ENCODE results near the gene TICAM2. TPM values are rescaled to one million over a fixed set of nuclear protein-coding genes. Genes with fewer than 3 reads are reported as not detected.

TICAM2 gene
- total RNA-seq, 1 donor from 2014 or later: 1.2 TPM

DNA sequence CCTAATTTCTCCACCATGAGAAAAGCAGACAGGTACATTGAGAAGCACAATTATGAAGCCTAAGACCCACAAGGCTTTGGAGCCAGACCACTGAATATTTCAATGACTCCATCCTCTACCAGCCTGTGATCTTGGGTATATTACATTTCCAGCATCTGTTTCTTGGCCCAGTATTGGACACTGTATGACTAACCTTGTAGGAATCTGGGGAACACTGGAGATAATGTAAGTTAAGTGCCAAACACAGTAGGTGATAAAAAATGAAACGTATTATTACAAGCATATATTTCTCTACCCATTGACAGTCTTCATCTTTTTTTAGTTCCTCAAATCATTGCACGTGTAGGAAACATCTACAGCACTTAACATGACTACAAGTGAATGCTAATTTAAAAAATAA is 29.1 kb downstream of the TICAM2 start:
- peak; percentile 69 for DNase-seq (ENCODE audit: low read depth)

DNA sequence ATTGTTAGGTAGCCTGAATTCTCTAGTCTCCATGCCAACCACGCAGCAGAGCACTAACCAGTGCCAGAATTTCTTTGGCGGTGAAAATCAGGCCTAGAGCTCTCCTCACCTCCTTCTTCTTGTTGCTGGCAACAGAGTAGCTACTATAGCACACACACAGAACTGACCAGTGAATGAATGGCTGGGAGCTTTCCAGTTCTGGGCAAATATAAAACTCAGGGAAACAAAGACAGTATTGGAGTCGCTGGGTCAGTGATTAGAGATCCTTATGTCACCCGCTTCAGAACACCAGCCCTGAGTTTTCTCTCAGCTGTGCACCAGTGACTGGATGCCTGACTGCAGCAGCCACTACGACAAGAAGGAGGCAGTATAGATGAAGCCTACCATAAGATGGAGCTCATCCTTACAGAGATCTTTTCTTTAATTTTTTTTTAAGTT is 30.8 kb downstream of the TICAM2 start:
- DNase-seq (ENCODE audit: low read depth): no peak

DNA sequence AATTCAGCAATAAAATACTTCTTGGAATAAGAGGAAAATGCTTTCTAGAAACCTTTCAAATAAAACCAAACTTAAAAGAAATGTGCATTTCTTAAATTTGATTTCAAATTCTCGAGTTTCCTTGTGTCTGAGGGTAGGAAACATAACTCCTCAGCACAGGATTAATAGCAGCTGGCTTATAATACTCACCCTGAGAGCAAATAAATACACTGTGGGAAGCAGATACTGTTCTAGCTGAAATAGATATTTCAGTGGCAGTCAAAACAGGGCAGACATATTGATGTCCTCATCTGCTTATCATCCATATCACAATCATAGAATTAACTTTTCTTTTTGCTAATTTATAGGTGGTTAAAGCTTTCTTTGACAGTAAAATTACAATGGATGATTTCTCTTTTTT is 33.6 kb downstream of the TICAM2 start:
- DNase-seq (ENCODE audit: low read depth): peak; percentile 49

DNA sequence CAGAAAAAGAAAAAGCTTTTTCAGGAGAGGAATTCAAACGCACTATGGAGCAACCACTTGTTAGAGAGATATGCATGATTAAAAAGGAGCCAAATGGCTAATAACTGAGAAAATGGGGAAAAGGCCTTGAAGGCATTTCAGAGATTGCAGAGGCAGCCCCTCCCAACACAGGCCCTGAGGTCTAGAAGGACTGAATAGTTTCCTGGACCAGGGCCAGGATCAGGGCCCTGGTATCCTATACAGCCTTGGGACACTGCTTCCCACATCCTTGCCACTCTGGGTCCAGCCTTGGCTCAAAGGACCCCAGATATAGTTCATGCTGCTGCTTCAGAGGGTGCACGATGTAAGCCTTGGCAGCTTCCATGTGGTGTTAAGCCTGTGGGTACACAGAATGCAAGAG is 37.0 kb downstream of the TICAM2 start:
- no peak for DNase-seq (ENCODE audit: low read depth)

DNA sequence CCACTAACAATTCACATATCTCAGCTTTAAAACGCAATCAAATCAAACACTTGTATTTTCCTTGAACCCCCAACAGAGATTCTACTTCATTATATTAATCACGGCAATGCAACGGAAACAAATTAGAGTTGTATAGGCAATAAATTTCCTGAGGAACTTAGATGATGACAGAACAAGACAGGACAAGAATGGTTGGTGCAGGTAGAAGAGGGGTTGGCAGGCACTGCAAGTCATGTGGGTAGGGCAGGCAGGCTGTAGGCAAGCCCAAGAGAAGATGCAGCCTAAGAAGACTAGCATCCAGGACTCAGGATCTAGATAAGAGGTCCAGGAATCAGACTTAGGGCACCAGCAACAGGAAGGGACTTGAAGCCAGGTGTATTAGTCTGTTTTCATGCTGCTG is 41.1 kb downstream of the TICAM2 start:
- DNase-seq (ENCODE audit: low read depth): no peak

DNA sequence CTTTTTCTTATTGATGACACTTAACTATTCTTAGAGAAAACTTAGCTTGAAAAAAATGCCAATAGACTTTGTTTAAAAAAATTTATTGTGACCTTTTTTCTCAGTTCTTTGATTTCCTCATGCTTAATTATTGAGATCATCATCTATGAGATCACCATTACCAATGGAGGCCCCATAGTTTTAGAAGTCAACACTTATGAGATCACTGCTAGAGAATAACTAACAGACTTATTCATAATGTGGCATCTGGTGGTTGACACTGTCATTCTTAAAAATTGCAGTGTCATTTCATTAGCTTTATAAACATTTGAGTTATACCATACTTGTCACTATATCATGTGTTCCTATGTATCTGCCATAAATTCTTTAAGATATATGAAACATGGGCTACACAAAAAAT is 42.8 kb downstream of the TICAM2 start:
- peak; percentile 76 for DNase-seq (ENCODE audit: low read depth)

DNA sequence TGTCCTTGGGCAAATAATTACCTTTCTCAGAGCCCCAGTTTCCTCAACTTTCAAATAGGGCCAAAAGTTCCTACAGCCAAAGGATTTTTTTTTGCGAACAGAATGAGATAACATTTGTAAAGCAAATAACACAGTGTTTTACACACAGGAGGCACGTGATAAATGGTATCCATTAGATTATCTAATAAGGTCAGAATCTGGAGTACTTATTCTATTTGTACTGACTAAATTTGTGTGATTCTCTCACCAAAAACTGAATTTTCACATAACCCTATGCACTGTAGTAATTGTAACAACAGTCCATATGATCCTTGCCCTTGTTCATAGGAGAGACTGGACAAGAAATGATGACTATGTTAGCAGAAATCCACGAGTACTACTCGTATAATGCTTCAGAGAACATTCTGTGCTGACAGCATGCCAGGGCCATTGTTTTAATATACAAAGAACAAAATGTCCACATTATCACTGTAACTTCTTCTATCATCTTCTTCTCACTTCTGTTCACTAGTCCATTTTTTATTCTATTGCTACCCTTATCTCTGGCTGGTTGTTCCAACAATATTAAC is 43.8 kb downstream of the TICAM2 start:
- DNase-seq (ENCODE audit: low read depth): no peak

DNA sequence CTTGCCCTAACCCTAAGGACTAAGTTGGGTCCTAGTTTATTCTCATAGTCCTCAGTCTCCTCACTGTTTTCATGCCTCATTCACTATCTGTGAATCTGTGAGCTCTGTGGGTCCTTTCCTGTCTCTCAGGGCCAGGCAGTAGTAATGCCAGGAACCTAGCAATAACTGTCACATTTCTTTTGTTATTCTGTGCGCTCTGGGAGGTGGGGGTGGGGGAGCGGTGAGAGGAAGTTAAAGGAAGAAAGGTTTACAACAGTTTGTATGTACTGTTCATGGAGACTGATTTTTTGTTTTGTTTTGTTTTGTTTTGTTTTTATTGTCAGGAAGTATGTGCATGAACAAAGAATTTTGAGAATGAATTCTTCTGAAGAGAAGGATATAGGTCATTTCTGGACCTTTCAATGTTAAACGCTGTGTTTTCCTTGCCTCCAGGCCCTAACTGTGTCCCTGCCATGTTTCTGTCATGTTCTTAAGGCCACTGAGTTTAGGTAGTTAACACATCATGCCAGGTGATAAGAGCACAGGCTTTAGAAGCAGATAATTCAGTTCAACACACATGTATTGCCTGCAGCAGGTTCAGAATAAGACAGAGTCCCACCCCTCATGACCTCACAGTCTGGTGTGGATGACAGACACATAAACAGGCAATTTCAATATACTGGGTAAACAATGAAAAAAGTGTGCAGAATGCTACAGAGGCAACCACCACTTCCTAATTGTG is 44.5 kb downstream of the TICAM2 start:
- no peak for DNase-seq (ENCODE audit: low read depth)

DNA sequence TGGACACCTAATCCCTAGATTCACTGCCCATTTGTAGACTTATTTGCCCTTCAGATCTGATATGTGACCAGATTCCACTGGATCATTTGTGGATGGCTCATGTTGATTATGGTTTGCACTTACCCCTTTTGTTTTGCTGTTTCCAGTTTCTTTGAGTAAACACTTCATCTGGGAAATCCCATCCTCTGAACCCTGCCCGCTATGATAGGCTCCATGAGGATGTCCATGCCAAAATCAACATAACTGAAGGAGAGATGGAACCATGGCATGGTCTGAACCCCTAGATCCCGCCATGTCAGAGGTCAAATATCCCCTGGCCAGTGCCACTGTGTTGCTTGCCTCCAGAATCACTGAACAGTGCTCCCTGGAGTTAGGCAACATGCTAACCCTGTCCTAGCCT is 46.0 kb downstream of the TICAM2 start:
- no peak for DNase-seq (ENCODE audit: low read depth)

DNA sequence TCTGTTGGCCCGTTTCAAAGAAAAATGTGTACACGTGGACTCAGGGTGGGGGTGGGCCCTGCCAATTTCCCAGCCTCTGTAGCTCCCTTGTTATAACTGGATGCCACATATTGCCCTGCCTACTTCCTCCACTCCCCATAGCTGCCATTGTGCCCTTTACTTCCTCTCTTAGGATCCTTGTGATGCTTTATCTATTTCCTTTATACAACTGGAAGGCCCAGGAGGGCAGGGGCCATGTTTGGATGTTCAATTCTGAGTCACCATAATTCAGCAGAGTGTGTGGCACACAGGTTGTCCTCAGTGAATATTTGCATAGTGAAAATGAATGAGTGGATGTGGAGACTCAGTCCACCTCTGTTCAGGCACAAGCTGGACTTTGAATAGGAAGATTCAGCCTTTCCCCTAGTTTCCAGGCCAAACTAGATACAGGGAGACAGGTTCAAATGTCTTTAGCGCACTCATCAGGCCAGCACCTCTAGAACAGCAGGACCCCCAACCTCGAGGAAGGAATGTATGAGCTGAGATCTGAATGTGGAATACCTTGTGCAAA is 47.1 kb downstream of the TICAM2 start:
- no peak for DNase-seq (ENCODE audit: low read depth)

DNA sequence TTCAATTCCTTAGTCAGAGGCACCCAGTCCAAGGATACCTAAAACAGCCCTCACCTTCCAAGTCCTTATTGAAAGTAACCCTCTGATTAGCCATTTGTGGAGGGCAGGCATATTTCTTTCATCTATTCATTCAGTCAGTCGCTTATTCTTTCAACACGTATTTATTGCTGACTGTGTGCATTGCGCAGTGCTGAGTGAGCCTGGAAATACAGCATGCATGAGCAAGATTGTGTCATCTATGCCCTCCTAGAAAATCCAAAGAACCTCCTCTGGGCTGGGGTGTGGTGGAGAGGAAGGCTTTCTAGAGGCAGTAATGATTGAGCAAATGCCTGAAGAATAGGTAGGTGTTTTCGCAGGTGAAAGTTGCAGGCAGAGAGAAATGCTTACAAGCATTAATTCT is 49.2 kb downstream of the TICAM2 start:
- no peak for DNase-seq (ENCODE audit: low read depth)

DNA sequence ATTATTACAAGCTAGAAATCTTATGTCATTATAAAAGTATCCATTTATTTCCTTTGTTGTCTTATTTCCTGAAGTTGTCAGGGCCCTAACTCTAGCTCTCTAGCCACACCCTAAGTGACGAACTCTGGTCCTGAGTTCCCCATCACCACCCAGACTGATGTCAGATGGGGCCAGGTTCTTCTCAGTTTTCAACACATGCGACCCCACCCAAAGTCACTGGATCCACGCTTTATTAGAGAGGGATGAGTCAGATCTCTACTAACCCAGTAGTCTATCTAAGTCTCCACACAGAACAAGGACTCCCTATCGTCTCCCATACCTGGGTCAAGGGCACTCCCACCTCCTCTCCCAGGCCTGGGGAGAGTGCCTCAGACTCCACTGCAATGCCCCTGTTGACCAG is 50.9 kb downstream of the TICAM2 start:
- peak; percentile 44 for DNase-seq (ENCODE audit: low read depth)

DNA sequence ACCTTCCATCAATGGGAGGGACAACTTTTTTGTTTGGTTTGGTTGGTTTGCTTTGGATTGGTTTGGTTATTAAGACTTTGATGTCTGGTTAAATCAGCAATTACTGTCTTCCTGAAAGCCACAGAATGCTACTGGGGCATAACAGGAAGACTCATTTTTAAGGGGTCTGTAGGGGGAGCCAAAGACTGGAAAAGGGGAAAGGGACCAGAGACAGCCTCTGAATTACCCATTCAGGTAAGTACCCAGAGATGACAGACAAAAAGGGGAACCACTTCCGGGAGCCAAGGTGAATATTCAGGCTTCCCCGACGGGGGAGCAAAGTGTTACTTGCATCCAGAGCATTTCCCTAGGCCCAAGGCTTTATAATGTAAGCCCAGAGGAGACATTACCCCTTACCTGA is 53.1 kb downstream of the TICAM2 start:
- no peak for DNase-seq (ENCODE audit: low read depth)

DNA sequence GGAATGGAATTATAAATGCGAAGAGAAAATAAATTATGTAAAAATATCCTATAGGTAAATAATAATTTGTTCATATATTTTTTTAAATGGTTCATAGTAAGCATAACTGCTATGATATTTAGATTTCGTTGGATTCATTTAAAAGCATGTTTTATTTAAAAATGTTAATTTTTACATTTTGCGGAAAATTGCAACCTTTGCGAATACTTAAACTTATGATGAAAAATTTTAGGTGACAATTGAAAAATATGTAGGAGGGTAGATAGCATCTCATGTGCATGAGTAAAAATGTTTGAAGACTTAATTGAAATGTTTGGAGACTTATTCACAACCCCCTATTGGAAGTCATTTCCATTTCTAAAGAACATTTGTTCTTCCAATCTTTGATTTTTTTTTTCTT is 53.6 kb downstream of the TICAM2 start:
- DNase-seq (ENCODE audit: low read depth): no peak

DNA sequence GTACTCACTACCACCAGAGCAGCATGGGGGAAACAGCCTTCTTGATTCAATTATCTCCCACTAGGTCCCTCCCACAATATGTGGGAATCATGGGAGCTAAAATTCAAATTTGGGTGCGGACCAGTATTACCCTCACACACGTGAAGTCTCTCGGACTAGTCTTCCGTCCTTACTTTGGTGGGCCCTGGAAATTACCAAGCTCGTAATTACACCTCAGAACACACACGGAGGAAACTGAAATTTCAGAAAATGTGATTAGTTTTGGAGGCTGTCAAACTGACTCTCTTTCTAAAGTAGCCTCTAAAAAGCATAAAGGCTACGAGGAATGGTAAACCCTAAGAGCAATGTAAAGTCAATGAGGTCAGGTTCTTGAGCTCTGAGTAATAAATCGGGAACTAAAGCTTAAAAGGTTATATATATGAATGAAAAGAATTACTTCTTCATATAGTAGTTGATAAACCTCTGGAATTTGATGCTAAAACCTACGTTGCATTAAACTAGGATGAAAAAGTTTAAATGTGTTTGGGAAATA is 56.9 kb downstream of the TICAM2 start:
- no peak for DNase-seq (ENCODE audit: low read depth)

DNA sequence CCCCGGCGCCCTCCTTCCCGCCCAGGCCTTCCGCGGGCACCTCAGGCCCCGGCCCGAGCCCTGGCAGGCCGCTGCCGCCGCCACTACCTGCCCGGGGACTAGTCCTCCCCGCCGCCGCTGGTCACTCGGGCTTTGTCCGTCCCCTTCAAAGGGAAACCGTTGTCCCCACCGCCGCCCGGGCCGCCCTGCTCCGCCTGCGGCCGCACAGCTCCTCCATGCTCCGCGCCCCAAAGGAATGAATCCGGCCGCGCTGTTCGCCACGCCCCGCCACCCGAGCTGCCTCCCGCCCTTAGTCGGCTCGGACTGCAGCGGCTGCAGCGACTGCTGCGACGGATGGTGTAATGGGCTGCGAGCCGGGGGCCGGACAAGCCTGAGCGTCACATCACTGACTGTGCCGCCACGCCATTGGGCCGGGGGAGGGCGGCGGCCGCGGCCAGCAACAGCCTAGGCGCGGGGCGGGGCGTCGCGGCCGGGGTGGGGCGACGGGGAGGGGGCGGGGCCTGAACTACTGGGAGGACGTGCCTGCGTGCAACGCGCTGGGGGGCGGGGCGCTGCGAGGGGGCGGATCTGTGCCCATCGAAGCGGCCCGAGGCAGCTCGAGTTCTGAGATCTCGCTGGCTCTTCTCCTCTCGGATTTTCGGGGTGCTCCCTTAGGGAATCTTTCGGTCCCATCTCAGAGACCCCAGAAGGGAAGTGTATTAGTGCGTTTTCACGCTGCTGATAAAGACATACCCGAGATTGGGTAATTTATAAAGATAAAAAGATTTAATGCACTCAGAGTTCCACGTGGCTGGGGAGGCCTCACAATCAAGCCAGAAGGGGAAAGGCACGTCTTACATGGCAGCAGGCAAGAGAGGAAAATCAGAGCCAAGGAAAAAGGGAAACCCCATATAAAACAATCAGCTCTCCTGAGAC is 57.6 kb downstream of the TICAM2 start, which contains the start of gene FEM1C:
FEM1C (minus strand) TSS at position 340 of the 915 bp plus-strand sequence. CDS start 1,282 bp downstream, outside the sequence.
- peak; percentile 98 for DNase-seq (ENCODE audit: low read depth)

DNA sequence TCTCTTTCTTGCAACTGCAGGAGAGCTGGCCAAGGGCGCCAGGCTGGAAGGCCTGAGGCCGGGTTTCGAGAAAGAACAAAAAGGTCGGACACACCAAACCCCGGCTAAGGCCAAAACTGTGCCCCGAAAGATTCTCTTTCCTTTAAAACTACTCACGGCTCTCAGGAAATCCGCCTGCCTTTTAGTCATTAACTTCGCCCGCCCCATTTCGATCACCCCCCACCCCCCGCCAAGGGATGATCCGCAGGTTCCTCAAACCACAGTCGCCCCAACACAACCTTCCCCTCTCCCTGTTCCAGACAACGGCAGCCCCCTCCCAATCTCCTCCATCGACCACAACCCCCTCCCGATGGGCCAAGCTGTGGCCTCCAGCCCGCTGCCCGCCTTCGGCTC is 58.2 kb downstream of the TICAM2 start:
- DNase-seq (ENCODE audit: low read depth): no peak

DNA sequence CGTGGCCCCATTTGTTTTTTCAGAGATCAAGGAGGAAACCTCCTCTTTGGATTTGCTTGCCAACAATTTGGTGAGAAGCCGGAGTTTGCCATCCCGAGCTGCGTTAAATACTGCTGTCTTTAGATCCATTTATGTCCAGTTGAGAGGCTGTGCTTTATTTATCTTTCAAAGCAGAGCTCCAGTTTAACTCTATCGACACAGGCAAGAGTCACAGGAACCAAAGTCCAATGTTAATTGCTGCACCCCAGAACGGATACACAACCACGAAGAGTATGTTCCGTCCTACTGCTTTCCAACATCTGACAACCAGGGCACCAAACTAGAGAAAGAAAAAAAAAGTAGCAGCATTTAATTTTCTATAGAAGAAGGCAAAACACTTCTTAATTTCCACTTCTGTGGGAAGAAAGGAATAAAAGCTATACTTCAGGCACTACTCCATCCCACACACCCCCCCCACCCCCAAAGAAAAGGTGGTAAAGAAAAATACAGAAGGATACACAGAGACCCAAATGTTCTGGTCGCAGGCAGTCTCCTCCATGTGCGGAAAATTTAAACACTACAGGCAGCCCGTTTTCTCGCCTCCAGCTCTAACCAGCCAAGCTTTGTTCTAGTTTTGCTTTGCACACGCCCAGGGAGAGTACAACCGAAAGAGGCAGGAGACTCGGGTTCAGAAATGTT is 58.8 kb downstream of the TICAM2 start:
- DNase-seq (ENCODE audit: low read depth): peak; percentile 68

DNA sequence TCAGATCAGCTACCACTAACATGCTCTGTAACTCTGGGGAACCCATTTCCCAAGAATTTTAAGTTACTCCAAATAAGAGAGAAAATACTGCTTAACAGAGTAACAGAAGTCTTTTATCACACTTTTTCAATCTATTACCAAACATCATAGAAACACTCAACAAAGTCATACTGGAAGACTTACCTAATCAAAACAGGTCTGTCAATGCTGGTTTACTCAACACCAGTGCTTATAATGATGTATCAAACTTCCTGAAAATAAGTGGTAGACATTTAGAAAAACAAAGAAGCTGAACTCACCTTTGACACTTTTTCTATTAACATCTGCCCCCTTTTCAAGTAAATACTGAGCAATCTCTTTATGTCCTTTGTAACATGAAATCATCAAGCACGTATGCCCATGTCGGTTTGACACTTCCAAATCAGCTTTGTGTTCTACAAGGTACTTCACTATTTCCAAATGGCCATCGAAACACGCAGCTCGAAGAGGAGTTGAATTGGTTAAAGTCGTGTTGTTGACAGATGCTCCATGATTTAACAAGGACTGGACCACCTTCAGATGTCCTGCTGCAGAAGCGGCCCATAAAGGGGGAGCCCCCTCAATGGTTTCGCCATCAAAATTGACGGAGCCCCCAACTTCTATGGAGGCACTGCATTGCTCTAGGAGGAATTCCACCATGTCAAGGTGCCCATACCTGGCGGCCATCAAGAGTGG is 59.5 kb downstream of the TICAM2 start:
- DNase-seq (ENCODE audit: low read depth): no peak

DNA sequence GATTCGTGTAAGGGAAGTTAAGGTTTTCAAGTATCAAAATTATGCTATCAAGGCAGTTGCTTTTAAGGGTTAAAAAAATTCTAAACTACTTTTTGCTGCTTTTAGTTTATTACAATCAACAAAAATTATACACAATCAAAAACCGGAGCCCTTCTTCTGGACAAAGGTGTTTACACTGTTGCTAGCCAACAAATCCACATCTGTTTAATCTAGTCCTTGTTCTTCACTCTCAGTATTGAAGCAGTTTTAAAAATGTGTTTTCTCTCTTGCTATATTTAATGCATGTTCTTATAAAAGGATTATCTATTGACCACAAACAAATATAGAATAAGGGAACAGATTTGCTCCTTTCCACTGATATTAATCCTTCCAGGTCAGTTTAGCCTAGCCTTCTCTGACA is 60.2 kb downstream of the TICAM2 start:
- no peak for DNase-seq (ENCODE audit: low read depth)
